B cell (primary cell): Measurements from ENCODE around the gene CREB5.

Source experiments
- CTCF ChIP-seq: fragments of 200-600 bp; IDR thresholded peaks from one replicate; pipeline ENCODE4 v1.8.0; 2022; ENCODE audit warnings: antibody characterized with exemption, mild to moderate bottlenecking
- EZH2 ChIP-seq: IDR thresholded peaks from 2 replicates; pipeline ENCODE4 v1.6.1; 2012; ENCODE audit warnings: borderline replicate concordance, low read depth, mild to moderate bottlenecking, moderate library complexity, low read length; ENCODE audit not compliant: insufficient read depth, poor library complexity, severe bottlenecking

GRCh38 chr7:28708033-28708951 lies 296.0 kb downstream of the CREB5 start:
- TF ChIP-seq CTCF (no peak), EZH2 (no peak)
